GM13977 (cell line): ENCODE measurements around the gene OR8D1.
"Not testable (repeated sequence)": the region's sequence is repeated elsewhere in the genome, so short reads cannot be mapped to it uniquely, and the experiment has no call there.

Experiments used
- DNase-seq: peaks from one replicate; pipeline ENCODE4 v3.0.0; 2012; ENCODE audit warnings: low spot score
- in situ Hi-C: fragments of 300-500 bp; cut with MboI; formaldehyde crosslinking; loops from one replicate; pipeline ENCODE4 v1.12.0; 2022; ENCODE audit warnings: low sequenced_read_pairs, low pct_unique_long_range_greater_than_20kb, mixed read lengths, inconsistent platforms; ENCODE audit not compliant: unreplicated experiment
- TF ChIP-seq, protein P1 (sequence below): IDR thresholded peaks from 2 replicates; pipeline ENCODE4 v1.5.1; 2012; ENCODE audit warnings: mild to moderate bottlenecking, control low read depth; ENCODE audit not compliant: insufficient read depth; ENCODE audit errors: extremely low read depth, missing control alignments

OR8D1 gene

GRCh38 chr11:124276081-124276480 lies 37.7 kb downstream of the OR8D1 start:
- TF ChIP-seq, protein P1, sequence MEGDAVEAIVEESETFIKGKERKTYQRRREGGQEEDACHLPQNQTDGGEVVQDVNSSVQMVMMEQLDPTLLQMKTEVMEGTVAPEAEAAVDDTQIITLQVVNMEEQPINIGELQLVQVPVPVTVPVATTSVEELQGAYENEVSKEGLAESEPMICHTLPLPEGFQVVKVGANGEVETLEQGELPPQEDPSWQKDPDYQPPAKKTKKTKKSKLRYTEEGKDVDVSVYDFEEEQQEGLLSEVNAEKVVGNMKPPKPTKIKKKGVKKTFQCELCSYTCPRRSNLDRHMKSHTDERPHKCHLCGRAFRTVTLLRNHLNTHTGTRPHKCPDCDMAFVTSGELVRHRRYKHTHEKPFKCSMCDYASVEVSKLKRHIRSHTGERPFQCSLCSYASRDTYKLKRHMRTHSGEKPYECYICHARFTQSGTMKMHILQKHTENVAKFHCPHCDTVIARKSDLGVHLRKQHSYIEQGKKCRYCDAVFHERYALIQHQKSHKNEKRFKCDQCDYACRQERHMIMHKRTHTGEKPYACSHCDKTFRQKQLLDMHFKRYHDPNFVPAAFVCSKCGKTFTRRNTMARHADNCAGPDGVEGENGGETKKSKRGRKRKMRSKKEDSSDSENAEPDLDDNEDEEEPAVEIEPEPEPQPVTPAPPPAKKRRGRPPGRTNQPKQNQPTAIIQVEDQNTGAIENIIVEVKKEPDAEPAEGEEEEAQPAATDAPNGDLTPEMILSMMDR: no peak
- no peak for DNase-seq

GRCh38 chr11:124274000-124274399 lies 39.7 kb downstream of the OR8D1 start:
- DNase-seq: no peak
- TF ChIP-seq, protein P1: no peak
- in situ Hi-C loops: no loop called here

More at GRCh38 chr11:124276081-124276480, 37.7 kb downstream of the OR8D1 start:
- in situ Hi-C loops: no loop called here

DNA sequence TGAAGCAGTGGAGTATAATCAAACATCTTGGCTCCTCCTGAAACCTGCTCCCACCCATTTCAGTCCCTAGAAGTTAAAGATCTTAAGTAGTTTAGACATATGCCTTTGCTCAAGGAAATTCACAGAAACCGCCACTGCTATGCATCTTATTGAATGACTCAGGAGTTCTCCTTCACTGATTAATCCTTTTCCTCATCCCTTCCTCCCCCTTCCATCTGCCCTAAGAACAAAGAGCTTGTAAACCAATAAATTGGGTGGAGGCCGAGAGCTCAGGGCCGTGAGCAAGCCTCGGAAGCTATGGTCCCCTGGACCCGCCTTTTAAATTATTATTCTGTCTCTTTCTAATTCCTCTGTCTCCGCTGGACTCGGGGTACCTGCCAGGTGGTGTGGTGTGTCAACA lies 42.9 kb downstream of the OR8D1 start:
- DNase-seq, in situ Hi-C loops: not testable (repeated sequence)

DNA sequence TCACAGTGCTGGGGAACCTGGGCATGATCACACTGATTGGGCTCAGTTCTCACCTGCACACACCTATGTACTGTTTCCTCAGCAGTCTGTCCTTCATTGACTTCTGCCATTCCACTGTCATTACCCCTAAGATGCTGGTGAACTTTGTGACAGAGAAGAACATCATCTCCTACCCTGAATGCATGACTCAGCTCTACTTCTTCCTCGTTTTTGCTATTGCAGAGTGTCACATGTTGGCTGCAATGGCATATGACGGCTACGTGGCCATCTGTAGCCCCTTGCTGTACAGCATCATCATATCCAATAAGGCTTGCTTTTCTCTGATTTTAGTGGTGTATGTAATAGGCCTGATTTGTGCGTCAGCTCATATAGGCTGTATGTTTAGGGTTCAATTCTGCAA lies 48.7 kb downstream of the OR8D1 start:
- in situ Hi-C loops, DNase-seq: not testable (repeated sequence)

GRCh38 chr11:124256076-124256475 lies 57.7 kb downstream of the OR8D1 start, which contains the start of gene OR8G5:
TSS of gene OR8G5 (plus strand) at chr11:124256376. CDS start at chr11:124264932, 8,556 bp downstream.
- TF ChIP-seq, protein P1: no peak
- DNase-seq: no peak
- in situ Hi-C loops: no loop called here
